Smooth muscle cell (in vitro differentiated cells): ENCODE measurements around the gene HOXB6. TPM values are rescaled to one million over a fixed set of nuclear protein-coding genes. Genes with fewer than 3 reads are reported as not detected.
A peak's percentile ranks its signal among the peaks of the same experiment; 100 is the strongest.

Experiments
- DNase-seq: peaks from one replicate; lab custom pipeline; 2025; ENCODE audit not compliant: unreplicated experiment; lab: John Stamatoyannopoulos, UW
- H2AFZ ChIP-seq: fragments of 200-600 bp; sonication (generic); 2 replicates; pipeline ENCODE4 v1.6.0; 2016; ENCODE audit warnings: antibody characterized with exemption, low read depth, mild to moderate bottlenecking
- H3F3A ChIP-seq: fragments of 200-600 bp; sonication (generic); 2 replicates; pipeline ENCODE4 v1.6.0; 2017; ENCODE audit warnings: antibody characterized with exemption, low read depth
- H3K27ac ChIP-seq: fragments of 200-600 bp; sonication (generic); 2 replicates; pipeline ENCODE4 v1.5.1; 2016; ENCODE audit warnings: low read depth, mild to moderate bottlenecking
- H3K27me3 ChIP-seq: fragments of 200-600 bp; sonication (generic); 2 replicates; pipeline ENCODE4 v1.6.1; 2016; ENCODE audit warnings: low read depth, mild to moderate bottlenecking
- H3K36me3 ChIP-seq: fragments of 200-600 bp; sonication (generic); 2 replicates; pipeline ENCODE4 v1.5.1; 2016; ENCODE audit warnings: low read depth
- H3K4me1 ChIP-seq: fragments of 200-600 bp; sonication (generic); 2 replicates; pipeline ENCODE4 v1.5.1; 2016; ENCODE audit warnings: low read depth
- H3K4me2 ChIP-seq: fragments of 200-600 bp; sonication (generic); 2 replicates; pipeline ENCODE4 v1.6.0; 2016; ENCODE audit warnings: mild to moderate bottlenecking
- H3K4me3 ChIP-seq: fragments of 200-600 bp; sonication (generic); 2 replicates; pipeline ENCODE4 v1.5.1; 2016; ENCODE audit warnings: mild to moderate bottlenecking
- H3K79me2 ChIP-seq: fragments of 200-600 bp; sonication (generic); 2 replicates; pipeline ENCODE4 v1.6.0; 2016; ENCODE audit warnings: low read depth, mild to moderate bottlenecking
- H3K9ac ChIP-seq: fragments of 200-600 bp; sonication (generic); 2 replicates; pipeline ENCODE4 v1.6.0; 2016; ENCODE audit warnings: low read depth
- H3K9me3 ChIP-seq: fragments of 200-600 bp; sonication (generic); replicated peaks from 2 replicates; pipeline ENCODE4 v1.5.1; 2016; ENCODE audit warnings: low read depth
- H4K20me1 ChIP-seq: fragments of 200-600 bp; sonication (generic); 2 replicates; pipeline ENCODE4 v1.6.0; 2016; ENCODE audit warnings: low read depth
- CTCF ChIP-seq: fragments of 200-600 bp; sonication (generic); IDR thresholded peaks from 2 replicates; pipeline ENCODE4 v1.5.1; 2017; ENCODE audit warnings: borderline replicate concordance, mild to moderate bottlenecking, antibody characterized with exemption; ENCODE audit not compliant: insufficient read depth, poor library complexity, severe bottlenecking
- WGBS: methylation state at CpG from one replicate; pipeline ENCODE4 v1.1.7; 2016; ENCODE audit warnings: low lambda C conversion rate; 5-methylcytosine and 5-hydroxymethylcytosine counted together
- polyA plus RNA-seq: library from polyadenylated mRNA; unstranded; fragments of >200 nt; fragmentation: Nextera tagmentation; extraction: Ambion mirVana; gene quantifications from 2 replicates; pipeline ENCODE4 v1.2.1, GENCODE V29; 2016
- total RNA-seq: library from RNA; depleted of rRNA; stranded (reverse); fragments of >200 nt; gene quantifications from 2 replicates; pipeline ENCODE4 v1.2.3, GENCODE V29; 2014

Gene HOXB6
- total and polyA plus RNA-seq, 2 experiments from 2014 or later: 6.3 to 9.3 TPM

GRCh38 chr17:48637323-48638260 is 32.8 kb upstream of the HOXB6 start:
- Histone ChIP-seq H3K9me3 (no peaks in the 10 kb centered on the region), H3K9ac (peak overlapping the region; percentile 85), H3K36me3 (no peaks in the 10 kb centered on the region), H3K4me2 (peak overlapping the region; percentile 74), H3K27me3 (peaks cover 15% of the 10 kb centered on the region), H4K20me1 (peaks cover 16% of the 10 kb centered on the region), H3K79me2 (peaks cover 54% of the 10 kb centered on the region), H3K4me3 (no peak overlapping the region), H2AFZ (no peak overlapping the region), H3K4me1 (no peaks in the 10 kb centered on the region), H3K27ac (peak overlapping the region; percentile 95), H3F3A (peaks cover 37% of the 10 kb centered on the region)
- WGBS: 22% methylated on average over 18 of the region's 18 CpGs
- TF ChIP-seq CTCF: no peak
- no peak for DNase-seq

- Histone ChIP-seq H3F3A (peaks cover 41% of the 10 kb centered on the region), H3K9me3 (no peaks in the 10 kb centered on the region), H3K27ac (peak overlapping the region; percentile 95), H3K4me1 (no peaks in the 10 kb centered on the region), H3K79me2 (peaks cover 42% of the 10 kb centered on the region), H3K9ac (peak overlapping the region; percentile 59), H3K27me3 (peaks cover 25% of the 10 kb centered on the region), H3K4me2 (peak overlapping the region; percentile 74), H2AFZ (no peak overlapping the region), H3K36me3 (no peaks in the 10 kb centered on the region), H3K4me3 (no peak overlapping the region), H4K20me1 (peaks cover 23% of the 10 kb centered on the region)
- DNase-seq: peak; percentile 81
- peak; percentile 68 for TF ChIP-seq CTCF
- WGBS: 11% methylated on average over 24 of the region's 39 CpGs
Observed at GRCh38 chr17:48636177-48637018, 31.6 kb upstream of the HOXB6 start.

- Histone ChIP-seq H3K79me2 (peaks cover 25% of the 10 kb centered on the region), H2AFZ (no peak overlapping the region), H3K27ac (peak overlapping the region; percentile 3), H3K4me2 (peak overlapping the region; percentile 84), H3F3A (peaks cover 34% of the 10 kb centered on the region), H3K36me3 (no peaks in the 10 kb centered on the region), H3K9me3 (no peaks in the 10 kb centered on the region), H4K20me1 (peaks cover 28% of the 10 kb centered on the region), H3K4me1 (no peaks in the 10 kb centered on the region), H3K9ac (no peak overlapping the region), H3K27me3 (peaks cover 41% of the 10 kb centered on the region), H3K4me3 (no peak overlapping the region)
- 72% methylated on average over 20 of the region's 20 CpGs for WGBS
- no peak for DNase-seq
- no peak for TF ChIP-seq CTCF
Observed at GRCh38 chr17:48634493-48635208, 29.9 kb upstream of the HOXB6 start.
